Neural cell (in vitro differentiated cells): ENCODE measurements around the gene PQBP1. TPM values are rescaled to one million over a fixed set of nuclear protein-coding genes. Genes with fewer than 3 reads are reported as not detected.

Experiments used
- H2AFZ ChIP-seq: fragments of 200-600, 300-800 bp; sonication (generic), shearing (Covaris generic); 2 replicates; pipeline ENCODE4 v1.6.0; 2014; ENCODE audit warnings: low read depth, mild to moderate bottlenecking, antibody characterized with exemption, low read length, moderate library complexity
- H3F3A ChIP-seq: fragments of 200-600 bp; shearing (Covaris generic); 2 replicates; pipeline ENCODE4 v1.6.1; 2016; ENCODE audit warnings: mild to moderate bottlenecking, moderate library complexity, mixed read lengths, antibody characterized with exemption, low read length; ENCODE audit not compliant: insufficient read depth, poor library complexity, severe bottlenecking
- H3K27ac ChIP-seq: fragments of 200-600, 300-800 bp; sonication (generic), shearing (Covaris generic); 2 replicates; pipeline ENCODE4 v1.5.1; 2014; ENCODE audit warnings: mild to moderate bottlenecking, low read length, moderate library complexity
- H3K27me3 ChIP-seq: fragments of 300-800, 200-600 bp; sonication (generic), shearing (Covaris generic); 2 replicates; pipeline ENCODE4 v1.6.0; 2014; ENCODE audit warnings: mild to moderate bottlenecking, low read depth, low read length, moderate library complexity; ENCODE audit not compliant: insufficient read depth
- H3K36me3 ChIP-seq: fragments of 300-800, 200-600 bp; sonication (generic), shearing (Covaris generic); 2 replicates; pipeline ENCODE4 v1.5.1; 2014; ENCODE audit warnings: mild to moderate bottlenecking, antibody characterized with exemption, low read length, moderate library complexity; ENCODE audit not compliant: insufficient read depth
- H3K4me2 ChIP-seq: fragments of 300-800, 200-600 bp; sonication (generic), shearing (Covaris generic); 2 replicates; pipeline ENCODE4 v1.6.0; 2014; ENCODE audit warnings: mild to moderate bottlenecking, low read length
- H3K4me3 ChIP-seq: fragments of 300-800, 200-600 bp; sonication (generic), shearing (Covaris generic); 2 replicates; pipeline ENCODE4 v1.5.1; 2014; ENCODE audit warnings: mild to moderate bottlenecking, low read length, moderate library complexity
- H3K79me2 ChIP-seq: fragments of 200-600 bp; shearing (Covaris generic); replicated peaks from 2 replicates; pipeline ENCODE4 v1.6.0; 2014; ENCODE audit warnings: mild to moderate bottlenecking, low read length, moderate library complexity; ENCODE audit not compliant: insufficient read depth
- H3K9ac ChIP-seq: fragments of 300-800, 200-600 bp; sonication (generic), shearing (Covaris generic); 2 replicates; pipeline ENCODE4 v1.6.1; 2016; ENCODE audit warnings: mild to moderate bottlenecking, low read length, mixed read lengths
- H3K9me2 ChIP-seq: fragments of 200-600 bp; shearing (Covaris generic); 2 replicates; pipeline ENCODE4 v1.6.1; 2016; ENCODE audit warnings: mild to moderate bottlenecking, low read length, mixed read lengths; ENCODE audit not compliant: insufficient read depth
- H3K9me3 ChIP-seq: fragments of 200-600, 300-800 bp; sonication (generic), shearing (Covaris generic); 2 replicates; pipeline ENCODE4 v1.6.1; 2016; ENCODE audit warnings: mild to moderate bottlenecking, mixed run types, low read length, moderate library complexity, mixed read lengths
- H4K20me1 ChIP-seq: fragments of 200-600 bp; shearing (Covaris generic); 2 replicates; pipeline ENCODE4 v1.6.1; 2016; ENCODE audit warnings: mild to moderate bottlenecking, mixed run types; ENCODE audit not compliant: insufficient read depth
- EP300 ChIP-seq: fragments of 450-650 bp; conservative IDR thresholded peaks from 2 replicates; pipeline ENCODE4 v1.6.1; 2014; ENCODE audit warnings: antibody characterized with exemption, mild to moderate bottlenecking, moderate library complexity; ENCODE audit not compliant: poor library complexity, severe bottlenecking
- EZH2 ChIP-seq: fragments of 200-600, 300-800 bp; shearing (Covaris generic), sonication (generic); IDR thresholded peaks from 2 replicates; pipeline ENCODE4 v1.6.1; 2014; ENCODE audit warnings: antibody characterized with exemption, low read length, borderline replicate concordance, mild to moderate bottlenecking; ENCODE audit not compliant: insufficient read depth, poor library complexity, severe bottlenecking
- MXI1 ChIP-seq: fragments of 450-650 bp; conservative IDR thresholded peaks from 2 replicates; pipeline ENCODE4 v1.6.1; 2014; ENCODE audit warnings: antibody characterized with exemption, mild to moderate bottlenecking; ENCODE audit not compliant: poor library complexity, severe bottlenecking
- POLR2AphosphoS5 ChIP-seq: IDR thresholded peaks from 2 replicates; pipeline ENCODE4 v1.6.1; 2012
- RAD21 ChIP-seq: fragments of 450-650 bp; conservative IDR thresholded peaks from 2 replicates; pipeline ENCODE4 v1.6.1; 2014; ENCODE audit warnings: antibody characterized with exemption, mild to moderate bottlenecking, moderate library complexity
- SMC3 ChIP-seq: fragments of 450-650 bp; conservative IDR thresholded peaks from 2 replicates; pipeline ENCODE4 v1.6.1; 2014; ENCODE audit warnings: antibody characterized with exemption, mild to moderate bottlenecking, moderate library complexity; ENCODE audit not compliant: poor library complexity
- TAF1 ChIP-seq: IDR thresholded peaks from 2 replicates; pipeline ENCODE4 v1.6.1; 2012; ENCODE audit warnings: low read depth
- polyA plus RNA-seq: library from polyadenylated mRNA; depleted of rRNA; stranded (reverse); fragments of >200 nt; gene quantifications from 2 replicates; pipeline ENCODE4 v1.2.3, GENCODE V29; 2014
- TF ChIP-seq, protein P1 (sequence below): IDR thresholded peaks from 2 replicates; pipeline ENCODE4 v1.6.1; 2012; ENCODE audit warnings: borderline replicate concordance
- TF ChIP-seq, protein P2 (sequence below): fragments of 450-650 bp; IDR thresholded peaks from 2 replicates; pipeline ENCODE4 v1.5.1; 2014; ENCODE audit warnings: antibody characterized with exemption, mild to moderate bottlenecking, moderate library complexity; ENCODE audit not compliant: poor library complexity, severe bottlenecking

The PQBP1 gene
- polyA plus RNA-seq, 1 donor from 2014 or later = 70.8 TPM

DNA sequence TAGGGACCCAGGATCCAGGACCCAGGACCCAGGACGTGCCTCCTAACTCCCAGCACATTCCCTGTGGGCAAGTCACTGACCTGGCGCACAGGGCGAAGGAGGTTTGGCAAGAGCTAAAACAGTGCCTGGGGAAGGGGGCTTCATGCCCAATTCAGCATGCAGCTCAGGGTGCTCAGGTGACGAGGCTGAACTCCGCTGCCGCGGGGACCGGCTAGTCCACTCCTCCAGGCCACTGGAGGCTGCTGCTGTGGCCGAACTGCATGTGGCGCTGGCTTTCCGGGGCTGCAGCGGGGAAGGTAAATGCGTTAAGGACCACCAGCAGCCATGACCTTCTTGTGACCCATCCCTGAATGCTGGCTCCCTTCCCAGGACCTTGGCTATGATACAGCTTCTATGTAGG is 26.0 kb downstream of the PQBP1 start:
- H3K4me2 ChIP-seq = no peak overlapping the region
- no peaks in the 10 kb centered on the region for H3K36me3 ChIP-seq
- H3K27ac ChIP-seq = no peak overlapping the region
- no peaks in the 10 kb centered on the region for H3F3A ChIP-seq
- H3K4me3 ChIP-seq = no peak overlapping the region
- H4K20me1 ChIP-seq = no peaks in the 10 kb centered on the region
- TF ChIP-seq, protein P1, sequence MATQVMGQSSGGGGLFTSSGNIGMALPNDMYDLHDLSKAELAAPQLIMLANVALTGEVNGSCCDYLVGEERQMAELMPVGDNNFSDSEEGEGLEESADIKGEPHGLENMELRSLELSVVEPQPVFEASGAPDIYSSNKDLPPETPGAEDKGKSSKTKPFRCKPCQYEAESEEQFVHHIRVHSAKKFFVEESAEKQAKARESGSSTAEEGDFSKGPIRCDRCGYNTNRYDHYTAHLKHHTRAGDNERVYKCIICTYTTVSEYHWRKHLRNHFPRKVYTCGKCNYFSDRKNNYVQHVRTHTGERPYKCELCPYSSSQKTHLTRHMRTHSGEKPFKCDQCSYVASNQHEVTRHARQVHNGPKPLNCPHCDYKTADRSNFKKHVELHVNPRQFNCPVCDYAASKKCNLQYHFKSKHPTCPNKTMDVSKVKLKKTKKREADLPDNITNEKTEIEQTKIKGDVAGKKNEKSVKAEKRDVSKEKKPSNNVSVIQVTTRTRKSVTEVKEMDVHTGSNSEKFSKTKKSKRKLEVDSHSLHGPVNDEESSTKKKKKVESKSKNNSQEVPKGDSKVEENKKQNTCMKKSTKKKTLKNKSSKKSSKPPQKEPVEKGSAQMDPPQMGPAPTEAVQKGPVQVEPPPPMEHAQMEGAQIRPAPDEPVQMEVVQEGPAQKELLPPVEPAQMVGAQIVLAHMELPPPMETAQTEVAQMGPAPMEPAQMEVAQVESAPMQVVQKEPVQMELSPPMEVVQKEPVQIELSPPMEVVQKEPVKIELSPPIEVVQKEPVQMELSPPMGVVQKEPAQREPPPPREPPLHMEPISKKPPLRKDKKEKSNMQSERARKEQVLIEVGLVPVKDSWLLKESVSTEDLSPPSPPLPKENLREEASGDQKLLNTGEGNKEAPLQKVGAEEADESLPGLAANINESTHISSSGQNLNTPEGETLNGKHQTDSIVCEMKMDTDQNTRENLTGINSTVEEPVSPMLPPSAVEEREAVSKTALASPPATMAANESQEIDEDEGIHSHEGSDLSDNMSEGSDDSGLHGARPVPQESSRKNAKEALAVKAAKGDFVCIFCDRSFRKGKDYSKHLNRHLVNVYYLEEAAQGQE = no peak
- TF ChIP-seq RAD21 (no peak), MXI1 (no peak), SMC3 (no peak), TAF1 (no peak), EP300 (no peak), EZH2 (no peak), POLR2AphosphoS5 (no peak)
- TF ChIP-seq, protein P2, sequence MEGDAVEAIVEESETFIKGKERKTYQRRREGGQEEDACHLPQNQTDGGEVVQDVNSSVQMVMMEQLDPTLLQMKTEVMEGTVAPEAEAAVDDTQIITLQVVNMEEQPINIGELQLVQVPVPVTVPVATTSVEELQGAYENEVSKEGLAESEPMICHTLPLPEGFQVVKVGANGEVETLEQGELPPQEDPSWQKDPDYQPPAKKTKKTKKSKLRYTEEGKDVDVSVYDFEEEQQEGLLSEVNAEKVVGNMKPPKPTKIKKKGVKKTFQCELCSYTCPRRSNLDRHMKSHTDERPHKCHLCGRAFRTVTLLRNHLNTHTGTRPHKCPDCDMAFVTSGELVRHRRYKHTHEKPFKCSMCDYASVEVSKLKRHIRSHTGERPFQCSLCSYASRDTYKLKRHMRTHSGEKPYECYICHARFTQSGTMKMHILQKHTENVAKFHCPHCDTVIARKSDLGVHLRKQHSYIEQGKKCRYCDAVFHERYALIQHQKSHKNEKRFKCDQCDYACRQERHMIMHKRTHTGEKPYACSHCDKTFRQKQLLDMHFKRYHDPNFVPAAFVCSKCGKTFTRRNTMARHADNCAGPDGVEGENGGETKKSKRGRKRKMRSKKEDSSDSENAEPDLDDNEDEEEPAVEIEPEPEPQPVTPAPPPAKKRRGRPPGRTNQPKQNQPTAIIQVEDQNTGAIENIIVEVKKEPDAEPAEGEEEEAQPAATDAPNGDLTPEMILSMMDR = no peak
- H3K27me3 ChIP-seq = no peaks in the 10 kb centered on the region
- H3K9ac ChIP-seq = no peak overlapping the region
- no peaks in the 10 kb centered on the region for H3K9me2 ChIP-seq
- no peaks in the 10 kb centered on the region for H3K79me2 ChIP-seq
- no peaks in the 10 kb centered on the region for H3K9me3 ChIP-seq
- H2AFZ ChIP-seq = no peak overlapping the region

DNA sequence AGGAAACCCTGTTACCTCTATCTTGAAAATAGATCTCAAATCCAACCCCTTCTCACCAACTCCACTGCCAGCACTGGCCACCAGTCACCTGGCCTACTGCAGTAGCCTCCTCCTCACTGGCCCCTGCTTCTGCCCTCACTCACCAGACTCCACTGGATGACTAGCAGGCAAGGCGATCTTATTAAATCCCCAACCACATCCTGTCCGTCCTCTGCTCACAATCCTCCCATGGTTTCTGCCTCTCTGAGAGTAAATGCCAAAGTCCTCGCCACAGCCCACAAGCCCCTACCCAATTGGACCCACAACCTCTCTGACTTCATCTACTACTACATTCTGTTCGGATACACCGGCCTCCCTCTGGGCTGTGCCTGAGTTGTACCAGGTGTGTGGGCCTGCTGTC is 26.5 kb downstream of the PQBP1 start:
- no peak overlapping the region for H3K9ac ChIP-seq
- no peaks in the 10 kb centered on the region for H3K9me2 ChIP-seq
- no peaks in the 10 kb centered on the region for H3K79me2 ChIP-seq
- H3K4me3 ChIP-seq = no peak overlapping the region
- no peak overlapping the region for H3K4me2 ChIP-seq
- TF ChIP-seq RAD21 (no peak), POLR2AphosphoS5 (no peak), EP300 (no peak), SMC3 (no peak), TAF1 (no peak), EZH2 (no peak), MXI1 (no peak)
- TF ChIP-seq, protein P2 = no peak
- TF ChIP-seq, protein P1 = no peak
- H3K27ac ChIP-seq = no peak overlapping the region
- H2AFZ ChIP-seq = no peak overlapping the region
- no peaks in the 10 kb centered on the region for H3K36me3 ChIP-seq
- no peaks in the 10 kb centered on the region for H3F3A ChIP-seq
- H4K20me1 ChIP-seq = no peaks in the 10 kb centered on the region
- H3K9me3 ChIP-seq = no peaks in the 10 kb centered on the region
- H3K27me3 ChIP-seq = no peaks in the 10 kb centered on the region
